GM23248 (cell line): ENCODE measurements around the gene RAB39B.

Experiments used
- EZH2 ChIP-seq: fragments of 200-600 bp; sonication (generic); IDR thresholded peaks from 2 replicates; pipeline ENCODE4 v1.6.1; 2018; ENCODE audit warnings: antibody characterized with exemption, mild to moderate bottlenecking; ENCODE audit not compliant: insufficient read depth, poor library complexity, severe bottlenecking
- EZH2phosphoT487 ChIP-seq: fragments of 200-600 bp; sonication (generic); IDR thresholded peaks from 2 replicates; pipeline ENCODE4 v1.6.1; 2018; ENCODE audit warnings: antibody characterized with exemption, moderate library complexity, mild to moderate bottlenecking, low read depth; ENCODE audit not compliant: insufficient read depth

- TF ChIP-seq EZH2 (no peak), EZH2phosphoT487 (no peak)
These were observed 2.1 kb upstream of the RAB39B start for GRCh38 chrX:155266439-155266838.
